ENCODE data around the gene ANKRD17. TPM values are rescaled to one million over a fixed set of nuclear protein-coding genes. Genes with fewer than 3 reads are reported as not detected.

ANKRD17 gene
- total RNA-seq, 2 donors from 2014 or later = 63.3 to 65.0 TPM

GRCh38 chr4:73139245-73139644 is 119.4 kb downstream of the ANKRD17 start:
- H3K27me3 ChIP-seq (replicated peaks; ENCODE audit: insufficient read depth) = no peaks in the 10 kb centered on the region
- no peaks in the 10 kb centered on the region for H3K4me1 ChIP-seq (replicated peaks)
- 96% methylated on average over 3 of the region's 3 CpGs for WGBS
- peaks cover 0 to 3% of the 10 kb centered on the region in 2 donors for H3K36me3 ChIP-seq
- no peak overlapping the region for H3K4me3 ChIP-seq
- H3K9me3 ChIP-seq = no peaks in the 10 kb centered on the region
- no peak for TF ChIP-seq CTCF (IDR thresholded peaks at IDR 0.05)
- no peak for TF ChIP-seq POLR2AphosphoS5 (IDR thresholded peaks at IDR 0.05)
- no peak for TF ChIP-seq POLR2A (IDR thresholded peaks at IDR 0.05)
- H3K27ac ChIP-seq = no peak overlapping the region
- intact Hi-C loops (cut with DNase I) = no loop called here
- DNase-seq (ENCODE audit: low spot score) = no peak

GRCh38 chr4:73137121-73137520 is 121.5 kb downstream of the ANKRD17 start:
- no peaks in the 10 kb centered on the region for H3K27me3 ChIP-seq (replicated peaks; ENCODE audit: insufficient read depth)
- TF ChIP-seq POLR2A (IDR thresholded peaks at IDR 0.05) (no peak), POLR2AphosphoS5 (IDR thresholded peaks at IDR 0.05) (no peak), CTCF (IDR thresholded peaks at IDR 0.05) (no peak)
- no peak for DNase-seq (ENCODE audit: low spot score)
- WGBS = 36% methylated on average over 2 of the region's 2 CpGs
- H3K36me3 ChIP-seq = peaks cover 0 to 3% of the 10 kb centered on the region in 2 donors
- no peak overlapping the region for H3K4me3 ChIP-seq
- no peaks in the 10 kb centered on the region for H3K4me1 ChIP-seq (replicated peaks)
- H3K27ac ChIP-seq = no peak overlapping the region
- intact Hi-C loops (cut with DNase I) = no loop called here
- H3K9me3 ChIP-seq = no peaks in the 10 kb centered on the region

- Histone ChIP-seq H3K4me3 (no peak overlapping the region), H3K27me3 (replicated peaks; ENCODE audit: insufficient read depth) (no peaks in the 10 kb centered on the region), H3K27ac (no peak overlapping the region), H3K4me1 (replicated peaks) (no peaks in the 10 kb centered on the region), H3K36me3 (no peaks in the 10 kb centered on the region), H3K9me3 (no peaks in the 10 kb centered on the region)
- intact Hi-C loops (cut with DNase I) = no loop called here
- DNase-seq (ENCODE audit: low spot score) = no peak
- TF ChIP-seq POLR2AphosphoS5 (IDR thresholded peaks at IDR 0.05) (no peak), POLR2A (IDR thresholded peaks at IDR 0.05) (no peak), CTCF (IDR thresholded peaks at IDR 0.05) (no peak)
- 100% methylated on average over 1 of the region's 1 CpG for WGBS
Observed at GRCh38 chr4:73133784-73134183, 124.8 kb downstream of the ANKRD17 start.

- Histone ChIP-seq H3K27ac (no peak overlapping the region), H3K4me3 (no peak overlapping the region), H3K9me3 (no peaks in the 10 kb centered on the region), H3K36me3 (no peaks in the 10 kb centered on the region), H3K27me3 (replicated peaks; ENCODE audit: insufficient read depth) (no peaks in the 10 kb centered on the region), H3K4me1 (replicated peaks) (no peaks in the 10 kb centered on the region)
- intact Hi-C loops (cut with DNase I) = no loop called here
- 71% methylated on average over 1 of the region's 1 CpG for WGBS
- no peak for TF ChIP-seq POLR2AphosphoS5 (IDR thresholded peaks at IDR 0.05)
- no peak for TF ChIP-seq POLR2A (IDR thresholded peaks at IDR 0.05)
- TF ChIP-seq CTCF (IDR thresholded peaks at IDR 0.05) = no peak
- DNase-seq (ENCODE audit: low spot score) = no peak
Observed at GRCh38 chr4:73131281-73131680, 127.3 kb downstream of the ANKRD17 start.

GRCh38 chr4:73129319-73129718 is 129.3 kb downstream of the ANKRD17 start:
- 96% methylated on average over 1 of the region's 1 CpG for WGBS
- DNase-seq (ENCODE audit: low spot score) = no peak
- TF ChIP-seq CTCF (IDR thresholded peaks at IDR 0.05) (no peak), POLR2A (IDR thresholded peaks at IDR 0.05) (no peak)

More at GRCh38 chr4:73129319-73129718, 129.3 kb downstream of the ANKRD17 start:
- Histone ChIP-seq H3K4me3 (no peak overlapping the region), H3K9me3 (no peaks in the 10 kb centered on the region), H3K36me3 (no peaks in the 10 kb centered on the region), H3K27ac (no peak overlapping the region), H3K4me1 (replicated peaks) (no peaks in the 10 kb centered on the region), H3K27me3 (replicated peaks; ENCODE audit: insufficient read depth) (no peaks in the 10 kb centered on the region)
- intact Hi-C loops (cut with DNase I) = loop anchor here (10.0 kb wide), 1 partner anchor 125 kb away; the partner anchor contains the start of gene ANKRD17

All from prostate gland (tissue), 2 donors.